OCI-LY1 (cell line): ENCODE results near the gene PYGM.

ENCODE experiments used
- CTCF ChIP-seq: fragments of 200-600 bp; sonication (generic), shearing (Covaris generic); IDR thresholded peaks from 2 replicates; pipeline ENCODE4 v1.5.1; 2017; ENCODE audit warnings: mild to moderate bottlenecking, antibody characterized with exemption, low read length, moderate library complexity, mixed read lengths
- EZH2 ChIP-seq: fragments of 200-600 bp; sonication (generic), shearing (Covaris generic); IDR thresholded peaks from 2 replicates; pipeline ENCODE4 v1.8.0; 2017; ENCODE audit warnings: borderline replicate concordance, mixed run types, mild to moderate bottlenecking, antibody characterized with exemption, low read length, moderate library complexity, mixed read lengths

- TF ChIP-seq CTCF (no peak), EZH2 (no peak)
Measured at GRCh38 chr11:64752175-64752970, 7.4 kb downstream of the PYGM start.
